ENCODE data around the gene SCPEP1. TPM values are rescaled to one million over a fixed set of nuclear protein-coding genes. Genes with fewer than 3 reads are reported as not detected.

The SCPEP1 gene
- total RNA-seq, 1 experiment from 2014 or later = 29.6 TPM

- no peak overlapping the region for H2BK20ac ChIP-seq (ENCODE audit: low read depth, low read length, poor library complexity, severe bottlenecking)
- H3K9ac ChIP-seq (ENCODE audit: extremely low read depth, insufficient read length, low read length) = no peak overlapping the region
- WGBS (ENCODE audit: extremely low coverage, insufficient read length, low lambda C conversion rate) = no CpG with 5 or more reads among the region's 3 CpGs
Measured at GRCh38 chr17:57038486-57038885, 60.6 kb downstream of the SCPEP1 start.

More at GRCh38 chr17:57038486-57038885, 60.6 kb downstream of the SCPEP1 start:
- H2AK5ac ChIP-seq (ENCODE audit: insufficient read length, low read length) = no peak overlapping the region
- no peak overlapping the region for H2AFZ ChIP-seq (ENCODE audit: low read length)
- H4K20me1 ChIP-seq (ENCODE audit: control insufficient read depth, insufficient read depth, insufficient read length) = no peaks in the 10 kb centered on the region
- no peaks in the 10 kb centered on the region for H3K79me2 ChIP-seq (ENCODE audit: insufficient read depth, low read length)
- no peak overlapping the region for H3K23ac ChIP-seq (ENCODE audit: insufficient read length, low read depth, low read length)
- DNase-seq = no peak
- H3K14ac ChIP-seq (ENCODE audit: insufficient read depth, low read length) = no peak overlapping the region
- Mint-ChIP-seq H3K4me3 (no peak overlapping the region), H3K27me3 (ENCODE audit: low read depth) (peaks cover 1% of the 10 kb centered on the region), H3K9me3 (peaks cover 2 to 3% of the 10 kb centered on the region in 2 experiments; a peak in 2 of 5 replicates), H3K36me3 (ENCODE audit: insufficient read depth in 1 of 3, low read depth in 3 of 3) (no peaks in the 10 kb centered on the region), H3K27ac (no peak overlapping the region), H3K4me1 (peaks cover 31 to 36% of the 10 kb centered on the region in 2 experiments)
- H3K4ac ChIP-seq (ENCODE audit: low read depth, low read length) = no peak overlapping the region
- no peak overlapping the region for H3K56ac ChIP-seq (ENCODE audit: insufficient read length, low read depth, low read length)
- no peak overlapping the region for H2BK120ac ChIP-seq (ENCODE audit: low read depth, low read length, poor library complexity, severe bottlenecking)
- H2BK15ac ChIP-seq (ENCODE audit: low read depth, low read length) = no peak overlapping the region
- H3K23me2 ChIP-seq (ENCODE audit: insufficient read length, low read depth, low read length, poor library complexity, severe bottlenecking) = no peaks in the 10 kb centered on the region
- H4K8ac ChIP-seq (replicated peaks; ENCODE audit: insufficient read length, low read depth, low read length) = no peak overlapping the region
- no peak overlapping the region for H2BK12ac ChIP-seq (ENCODE audit: insufficient read length, low read depth, low read length)
- H3T11ph ChIP-seq (ENCODE audit: low read length) = no peak overlapping the region
- H4K91ac ChIP-seq (ENCODE audit: insufficient read length, low read depth, low read length) = no peak overlapping the region
- H3K79me1 ChIP-seq (ENCODE audit: insufficient read depth, low read depth, low read length, poor library complexity, severe bottlenecking) = no peaks in the 10 kb centered on the region
- H3K4me2 ChIP-seq (ENCODE audit: insufficient read depth, insufficient read length, low read length) = no peak overlapping the region
- no peak overlapping the region for H4K5ac ChIP-seq (ENCODE audit: insufficient read length, low read depth, low read length)
- no peak overlapping the region for H3K18ac ChIP-seq (ENCODE audit: insufficient read length, low read depth, low read length)
- no peaks in the 10 kb centered on the region for H3K27me3 ChIP-seq (ENCODE audit: insufficient read depth, low read length)
- peaks cover 8% of the 10 kb centered on the region; the same call in 1 of the 2 replicates for H3K4me1 ChIP-seq (ENCODE audit: insufficient read depth, low read length)
- H3K27ac ChIP-seq (ENCODE audit: insufficient read length, low read depth, low read length) = no peak overlapping the region
- H3K9me3 ChIP-seq (ENCODE audit: control insufficient read depth, low read depth, low read length) = no peaks in the 10 kb centered on the region
- H2BK5ac ChIP-seq (ENCODE audit: insufficient read length, low read length) = no peak overlapping the region
- no peak for TF ChIP-seq CTCF (conservative IDR thresholded peaks at IDR 0.05)
